Measurements from ENCODE around the gene DOCK8. TPM values are rescaled to one million over a fixed set of nuclear protein-coding genes. Genes with fewer than 3 reads are reported as not detected.
"Not testable (repeated sequence)": the region's sequence is repeated elsewhere in the genome, so short reads cannot be mapped to it uniquely, and the experiment has no call there.

The DOCK8 gene
- total RNA-seq, 2 donors from 2014 or later: 24.6 to 35.5 TPM

DNA sequence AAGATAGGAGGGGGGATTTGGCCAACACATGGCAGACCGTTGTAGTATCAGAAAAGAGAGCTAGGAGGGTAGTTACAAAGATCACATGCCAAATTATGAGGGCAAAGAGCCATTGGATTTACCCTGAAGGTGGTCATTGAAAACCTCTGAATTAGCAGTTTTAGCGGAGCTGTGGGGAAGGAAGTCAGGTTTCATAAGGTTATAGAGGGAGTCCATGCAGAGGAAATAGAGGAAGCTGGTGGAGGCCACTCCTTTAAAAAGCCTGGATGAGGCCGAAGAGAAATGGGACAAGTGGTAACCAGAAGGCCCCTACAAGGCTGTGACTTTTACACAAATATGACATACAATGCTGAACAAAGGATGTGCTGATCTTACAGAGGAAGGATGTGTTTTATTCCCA lies 13.2 kb downstream of the DOCK8 start:
- H3K4me1 ChIP-seq (replicated peaks): no peaks in the 10 kb centered on the region
- H3K36me3 ChIP-seq: no peaks in the 10 kb centered on the region
- no peak overlapping the region for H3K27ac ChIP-seq
- WGBS: 83% methylated on average over 3 of the region's 3 CpGs
- no peaks in the 10 kb centered on the region for H3K9me3 ChIP-seq
- H3K4me3 ChIP-seq: no peak overlapping the region
- H3K27me3 ChIP-seq (replicated peaks; ENCODE audit: insufficient read depth): no peaks in the 10 kb centered on the region
- intact Hi-C loops (cut with DNase I): no loop called here
- DNase-seq (ENCODE audit: low spot score): no peak
- TF ChIP-seq POLR2A (IDR thresholded peaks at IDR 0.05) (no peak), POLR2AphosphoS5 (IDR thresholded peaks at IDR 0.05) (no peak)
- TF ChIP-seq, protein P1, sequence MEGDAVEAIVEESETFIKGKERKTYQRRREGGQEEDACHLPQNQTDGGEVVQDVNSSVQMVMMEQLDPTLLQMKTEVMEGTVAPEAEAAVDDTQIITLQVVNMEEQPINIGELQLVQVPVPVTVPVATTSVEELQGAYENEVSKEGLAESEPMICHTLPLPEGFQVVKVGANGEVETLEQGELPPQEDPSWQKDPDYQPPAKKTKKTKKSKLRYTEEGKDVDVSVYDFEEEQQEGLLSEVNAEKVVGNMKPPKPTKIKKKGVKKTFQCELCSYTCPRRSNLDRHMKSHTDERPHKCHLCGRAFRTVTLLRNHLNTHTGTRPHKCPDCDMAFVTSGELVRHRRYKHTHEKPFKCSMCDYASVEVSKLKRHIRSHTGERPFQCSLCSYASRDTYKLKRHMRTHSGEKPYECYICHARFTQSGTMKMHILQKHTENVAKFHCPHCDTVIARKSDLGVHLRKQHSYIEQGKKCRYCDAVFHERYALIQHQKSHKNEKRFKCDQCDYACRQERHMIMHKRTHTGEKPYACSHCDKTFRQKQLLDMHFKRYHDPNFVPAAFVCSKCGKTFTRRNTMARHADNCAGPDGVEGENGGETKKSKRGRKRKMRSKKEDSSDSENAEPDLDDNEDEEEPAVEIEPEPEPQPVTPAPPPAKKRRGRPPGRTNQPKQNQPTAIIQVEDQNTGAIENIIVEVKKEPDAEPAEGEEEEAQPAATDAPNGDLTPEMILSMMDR (IDR thresholded peaks at IDR 0.05): no peak

DNA sequence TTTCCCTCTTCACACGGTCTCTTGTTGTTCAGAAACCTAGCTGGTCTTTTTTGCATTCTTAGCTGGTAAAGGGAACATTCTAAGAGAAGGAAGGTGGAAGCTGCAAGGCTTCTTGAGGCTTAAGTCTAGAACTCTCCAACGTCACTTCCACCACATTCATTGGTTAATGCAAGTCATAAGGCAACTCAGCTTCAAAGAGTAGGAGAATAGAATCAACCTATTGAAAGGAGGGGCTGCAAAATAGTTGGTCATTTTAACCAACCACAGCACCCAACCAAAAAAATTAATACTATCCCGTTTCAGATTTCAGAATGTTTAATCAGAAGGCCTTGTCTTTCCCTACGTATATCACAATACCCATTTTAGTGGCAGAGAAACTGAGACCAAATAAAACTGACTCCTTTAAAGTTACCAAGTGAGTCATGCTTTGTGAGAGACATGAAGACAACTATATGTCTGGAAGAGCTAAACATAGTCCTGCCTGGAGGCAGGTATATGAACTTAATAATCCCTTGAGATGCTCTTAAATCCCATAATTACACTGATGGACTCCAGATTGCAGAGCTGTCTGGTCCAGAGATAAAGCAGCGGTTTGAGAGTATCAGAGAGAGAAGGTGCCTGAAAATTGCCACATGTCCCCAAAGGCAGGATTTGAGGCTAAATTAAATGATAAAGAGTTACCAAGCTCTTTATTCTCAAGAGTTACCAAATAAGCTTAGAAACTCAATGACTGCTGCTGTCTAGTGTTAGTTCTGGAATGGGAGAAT lies 14.4 kb downstream of the DOCK8 start:
- DNase-seq (ENCODE audit: low spot score): no peak
- no peak for TF ChIP-seq POLR2A (IDR thresholded peaks at IDR 0.05)
- TF ChIP-seq, protein P1 (IDR thresholded peaks at IDR 0.05): no peak
- TF ChIP-seq POLR2AphosphoS5 (IDR thresholded peaks at IDR 0.05): no peak
- Histone ChIP-seq H3K4me1 (replicated peaks) (no peaks in the 10 kb centered on the region), H3K4me3 (no peak overlapping the region), H3K9me3 (no peaks in the 10 kb centered on the region), H3K27ac (no peak overlapping the region), H3K27me3 (replicated peaks; ENCODE audit: insufficient read depth) (no peaks in the 10 kb centered on the region), H3K36me3 (no peaks in the 10 kb centered on the region)
- intact Hi-C loops (cut with DNase I): no loop called here
- 87% methylated on average over 5 of the region's 5 CpGs for WGBS

DNA sequence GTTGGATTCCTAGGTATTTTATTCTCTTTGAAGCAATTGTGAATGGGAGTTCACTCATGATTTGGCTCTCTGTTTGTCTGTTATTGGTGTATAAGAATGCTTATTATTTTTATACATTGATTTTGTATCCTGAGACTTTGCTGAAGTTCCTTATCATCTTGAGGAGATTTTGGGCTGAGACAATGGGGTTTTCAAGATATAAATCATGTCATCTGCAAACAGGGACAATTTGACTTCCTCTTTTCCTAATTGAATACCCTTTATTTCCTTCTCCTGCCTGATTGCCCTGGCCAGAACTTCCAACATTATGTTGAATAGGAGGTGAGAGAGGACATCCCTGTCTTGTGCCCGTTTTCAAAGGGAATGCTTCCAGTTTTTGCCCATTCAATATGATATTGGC lies 17.0 kb downstream of the DOCK8 start:
- H3K36me3 ChIP-seq; H3K27ac ChIP-seq; H3K4me1 ChIP-seq (replicated peaks); H3K4me3 ChIP-seq; H3K9me3 ChIP-seq; DNase-seq (ENCODE audit: low spot score); intact Hi-C loops (cut with DNase I); H3K27me3 ChIP-seq (replicated peaks; ENCODE audit: insufficient read depth): not testable (repeated sequence)
- 79% methylated on average over 1 of the region's 1 CpG for WGBS

DNA sequence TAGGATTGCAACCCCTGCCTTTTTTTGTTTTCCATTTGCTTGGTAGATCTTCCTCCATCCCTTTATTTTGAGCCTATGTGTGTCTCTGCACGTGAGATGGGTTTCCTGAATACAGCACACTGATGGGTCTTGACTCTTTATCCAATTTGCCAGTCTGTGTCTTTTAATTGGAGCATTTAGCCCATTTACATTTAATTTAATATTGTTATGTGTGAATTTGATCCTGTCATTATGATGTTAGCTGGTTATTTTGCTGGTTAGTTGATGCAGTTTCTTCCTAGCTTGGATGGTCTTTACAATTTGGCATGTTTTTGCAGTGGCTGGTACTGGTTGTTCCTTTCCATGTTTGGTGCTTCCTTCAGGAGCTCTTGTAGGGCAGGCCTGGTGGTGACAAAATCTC lies 19.0 kb downstream of the DOCK8 start:
- H3K4me1 ChIP-seq (replicated peaks); H3K9me3 ChIP-seq; H3K27me3 ChIP-seq (replicated peaks; ENCODE audit: insufficient read depth); H3K27ac ChIP-seq; DNase-seq (ENCODE audit: low spot score); intact Hi-C loops (cut with DNase I); H3K36me3 ChIP-seq; H3K4me3 ChIP-seq: not testable (repeated sequence)
- WGBS: 75% methylated on average over 1 of the region's 1 CpG

DNA sequence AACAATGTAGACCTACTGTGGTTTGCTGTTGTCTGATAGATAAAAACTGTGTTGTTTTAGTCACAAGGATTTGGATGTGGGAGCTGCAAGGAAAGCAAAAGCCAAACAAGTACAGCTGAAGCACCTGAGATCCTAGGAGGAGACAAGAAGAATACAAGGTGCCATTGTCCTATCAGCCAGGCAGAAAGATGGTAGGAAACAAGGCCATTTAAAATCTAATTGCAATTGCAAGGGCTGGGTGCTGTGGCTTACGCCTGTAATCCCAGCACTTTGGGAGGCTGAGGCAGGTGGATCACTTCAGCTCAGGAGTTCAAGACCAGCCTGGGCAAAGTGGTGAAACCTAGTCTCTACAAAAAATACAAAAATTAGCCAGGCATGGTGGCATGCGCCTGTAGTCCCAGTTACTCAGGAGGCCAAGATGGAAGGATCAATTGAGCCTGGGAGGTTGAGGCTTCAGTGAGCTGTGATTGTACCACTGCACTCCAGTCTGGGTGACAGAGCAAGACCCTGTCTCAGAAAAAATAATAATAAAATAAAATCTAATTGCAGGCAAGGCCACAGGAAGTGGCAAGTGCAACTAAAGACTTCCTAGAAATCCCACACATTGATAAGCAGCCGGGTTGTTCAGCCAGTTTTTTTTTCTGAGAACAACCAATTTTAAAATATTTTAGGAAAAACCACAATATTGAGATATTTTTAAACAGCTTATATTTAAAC lies 22.6 kb downstream of the DOCK8 start:
- TF ChIP-seq, protein P1 (IDR thresholded peaks at IDR 0.05): no peak
- TF ChIP-seq POLR2A (IDR thresholded peaks at IDR 0.05): no peak
- no peak for TF ChIP-seq POLR2AphosphoS5 (IDR thresholded peaks at IDR 0.05)
- Histone ChIP-seq H3K9me3 (no peaks in the 10 kb centered on the region), H3K4me1 (replicated peaks) (no peaks in the 10 kb centered on the region), H3K27ac (no peak overlapping the region), H3K27me3 (replicated peaks; ENCODE audit: insufficient read depth) (no peaks in the 10 kb centered on the region), H3K36me3 (no peaks in the 10 kb centered on the region), H3K4me3 (no peak overlapping the region)
- 80% methylated on average over 3 of the region's 3 CpGs for WGBS
- intact Hi-C loops (cut with DNase I): no loop called here
- DNase-seq (ENCODE audit: low spot score): no peak
